H1 (cell line): ENCODE results near the gene LAMA3. TPM values are rescaled to one million over a fixed set of nuclear protein-coding genes. Genes with fewer than 3 reads are reported as not detected.

Experiments
- CTCF ChIA-PET: fragments of 300-600 bp; sonication (Branson Sonifier 250); formaldehyde crosslinking; loops from one replicate; lab custom pipeline; 2021; ENCODE audit not compliant: partially characterized antibody; lab: Charles Lee
- POLR2A ChIA-PET: fragments of 300-600 bp; sonication (Branson Sonifier 250); formaldehyde crosslinking; loops from one replicate; lab custom pipeline; 2021; ENCODE audit warnings: inconsistent platforms; ENCODE audit not compliant: partially characterized antibody; lab: Charles Lee
- DNase-seq, 2 experiments: peaks; one replicate each; pipeline versions ENCODE4 v3.0.0 to v3.0.0-alpha.2; 2010 to 2022; ENCODE audit warnings: low spot score in 2 of 2, low read depth in 1 of 2, mixed read lengths in 1 of 2
- FAIRE-seq: peaks from 2 replicates; lab custom pipeline; 2011; peaks lifted over from hg19 to GRCh38; lab: Jason Lieb, UNC
- H2AFZ ChIP-seq: 2 replicates; pipeline ENCODE4 v1.8.1; 2012; ENCODE audit warnings: low read length, inconsistent platforms
- H2AK5ac ChIP-seq: 2 replicates; pipeline ENCODE4 v1.6.1; 2013; ENCODE audit warnings: low read depth, low read length
- H2BK120ac ChIP-seq: replicated peaks from 2 replicates; pipeline ENCODE3; 2013; ENCODE audit warnings: low read depth, low read length, inconsistent platforms
- H2BK12ac ChIP-seq: 2 replicates; pipeline ENCODE4 v1.6.1; 2013; ENCODE audit warnings: low read depth, low read length
- H2BK15ac ChIP-seq: 2 replicates; pipeline ENCODE4 v1.6.1; 2013; ENCODE audit warnings: low read length
- H2BK20ac ChIP-seq: 2 replicates; pipeline ENCODE4 v1.6.1; 2013; ENCODE audit warnings: low read length
- H2BK5ac ChIP-seq: 2 replicates; pipeline ENCODE4 v1.6.1; 2013; ENCODE audit warnings: low read depth, low read length
- H3K14ac ChIP-seq: 2 replicates; pipeline ENCODE4 v1.6.1; 2013; ENCODE audit warnings: inconsistent platforms; ENCODE audit not compliant: insufficient read length
- H3K18ac ChIP-seq: 2 replicates; pipeline ENCODE4 v1.6.1; 2013; ENCODE audit warnings: low read length; ENCODE audit errors: extremely low read depth
- H3K23ac ChIP-seq: 2 replicates; pipeline ENCODE4 v1.6.1; 2013; ENCODE audit warnings: inconsistent platforms; ENCODE audit not compliant: insufficient read length
- H3K23me2 ChIP-seq: 2 replicates; pipeline ENCODE4 v1.6.1; 2013; ENCODE audit warnings: low read depth, low read length
- H3K27ac ChIP-seq: 2 replicates; pipeline ENCODE4 v1.6.1; 2011; ENCODE audit warnings: low read depth, low read length, inconsistent platforms
- H3K27me3 ChIP-seq, 4 experiments: replicated peaks in 1 of 4; 1 replicate in 1 of 4; 2 replicates in 3 of 4; pipeline versions ENCODE4 v1.6.1 to v1.8.1; 2011 to 2013; ENCODE audit warnings: low read length in 3 of 4, mild to moderate bottlenecking in 3 of 4, inconsistent platforms in 2 of 4, mixed read lengths in 2 of 4, moderate library complexity in 1 of 4; ENCODE audit not compliant: control insufficient read depth in 3 of 4, insufficient read depth in 3 of 4; ENCODE audit errors: extremely low read depth in 1 of 4
- H3K36me3 ChIP-seq, 4 experiments: 2 replicates each; pipeline versions ENCODE4 v1.6.1 to v1.8.1; 2011 to 2013; ENCODE audit warnings: mild to moderate bottlenecking in 4 of 4, low read length in 3 of 4, moderate library complexity in 2 of 4, control low read depth in 1 of 4, inconsistent platforms in 1 of 4; ENCODE audit not compliant: insufficient read depth in 4 of 4, control insufficient read depth in 2 of 4
- H3K4ac ChIP-seq: replicated peaks from 2 replicates; pipeline ENCODE3; 2013; ENCODE audit warnings: low read length, low read depth, mixed read lengths, inconsistent platforms; ENCODE audit not compliant: insufficient read length
- H3K4me1 ChIP-seq, 4 experiments: replicated peaks in 1 of 4; 1 replicate in 1 of 4; 2 replicates in 3 of 4; pipeline versions ENCODE4 v1.6.1 to v1.8.1; 2011 to 2013; ENCODE audit warnings: low read length in 3 of 4, inconsistent platforms in 2 of 4, mixed read lengths in 1 of 4; ENCODE audit not compliant: insufficient read depth in 4 of 4, control insufficient read depth in 3 of 4
- H3K4me2 ChIP-seq, 2 experiments: 2 replicates each; pipeline versions ENCODE4 v1.6.1 to v1.8.1; 2011 to 2013; ENCODE audit warnings: low read depth in 2 of 2, low read length in 2 of 2, control low read depth in 1 of 2, inconsistent platforms in 1 of 2, mild to moderate bottlenecking in 1 of 2; ENCODE audit not compliant: insufficient read depth in 1 of 2
- H3K4me3 ChIP-seq, 4 experiments: fragments of 200-600, 300-600 bp in 1 of 4; sonication (generic), shearing (Covaris generic), sonication (Bioruptor Twin) in 1 of 4; 2 replicates each; pipeline versions ENCODE4 v1.5.1 to v1.8.1; 2011 to 2016; ENCODE audit warnings: low read length in 4 of 4, low read depth in 3 of 4, control low read depth in 2 of 4, inconsistent platforms in 2 of 4, mild to moderate bottlenecking in 2 of 4, mixed read lengths in 1 of 4, moderate library complexity in 1 of 4; ENCODE audit not compliant: insufficient read depth in 2 of 4; ENCODE audit errors: extremely low read depth in 1 of 4
- H3K56ac ChIP-seq: replicated peaks from 2 replicates; pipeline ENCODE3; 2013; ENCODE audit warnings: low read depth, mild to moderate bottlenecking, mixed read lengths, low read length, inconsistent platforms; ENCODE audit not compliant: insufficient read length
- H3K79me1 ChIP-seq: 2 replicates; pipeline ENCODE4 v1.6.1; 2013; ENCODE audit warnings: low read depth, low read length, control low read depth
- H3K79me2 ChIP-seq, 2 experiments: 2 replicates each; pipeline versions ENCODE4 v1.6.1 to v1.8.1; 2012 to 2013; ENCODE audit warnings: low read length in 2 of 2, mild to moderate bottlenecking in 2 of 2, inconsistent platforms in 1 of 2; ENCODE audit not compliant: insufficient read depth in 2 of 2, control insufficient read depth in 1 of 2
- H3K9ac ChIP-seq, 4 experiments: replicated peaks in 1 of 4; 1 replicate in 1 of 4; 2 replicates in 3 of 4; pipeline versions ENCODE4 v1.6.1 to v1.8.1; 2011 to 2013; ENCODE audit warnings: low read depth in 3 of 4, low read length in 3 of 4, control low read depth in 2 of 4, mild to moderate bottlenecking in 2 of 4, moderate library complexity in 2 of 4, inconsistent platforms in 1 of 4; ENCODE audit errors: extremely low read depth in 1 of 4
- H3K9me3 ChIP-seq, 2 experiments: 2 replicates each; pipeline versions ENCODE4 v1.6.1 to v1.8.1; 2012 to 2013; ENCODE audit warnings: mild to moderate bottlenecking in 2 of 2, moderate library complexity in 2 of 2, control low read depth in 1 of 2, inconsistent platforms in 1 of 2, low read depth in 1 of 2, low read length in 1 of 2, mixed read lengths in 1 of 2; ENCODE audit not compliant: insufficient read depth in 2 of 2
- H4K20me1 ChIP-seq, 2 experiments: replicated peaks in 1 of 2; 2 replicates each; pipeline versions ENCODE3 to v1.8.1; 2011 to 2013; ENCODE audit warnings: inconsistent platforms in 2 of 2, low read length in 2 of 2, mild to moderate bottlenecking in 1 of 2; ENCODE audit not compliant: insufficient read depth in 2 of 2, control insufficient read depth in 1 of 2
- H4K5ac ChIP-seq: 2 replicates; pipeline ENCODE4 v1.6.1; 2013; ENCODE audit warnings: low read length, low read depth, mixed read lengths, inconsistent platforms; ENCODE audit not compliant: insufficient read length
- H4K8ac ChIP-seq: 2 replicates; pipeline ENCODE4 v1.8.0; 2013; ENCODE audit warnings: mild to moderate bottlenecking, moderate library complexity, low read length, inconsistent platforms; ENCODE audit not compliant: insufficient read depth; ENCODE audit errors: extremely low read depth
- H4K91ac ChIP-seq: replicated peaks from 2 replicates; pipeline ENCODE3; 2013; ENCODE audit warnings: low read length, mixed read lengths, inconsistent platforms; ENCODE audit not compliant: insufficient read length
- E2F6 ChIP-seq: IDR thresholded peaks from 2 replicates; pipeline ENCODE4 v1.6.1; 2012; ENCODE audit warnings: inconsistent platforms
- RAD21 ChIP-seq, 2 experiments: IDR thresholded peaks in 1 of 2; conservative IDR thresholded peaks in 1 of 2; 2 replicates each; pipeline ENCODE4 v1.6.1; 2011; ENCODE audit warnings: low read depth in 2 of 2, low read length in 2 of 2, improper control_type of control experiment in 1 of 2, inconsistent platforms in 1 of 2, mild to moderate bottlenecking in 1 of 2, moderate library complexity in 1 of 2
- TAF7 ChIP-seq: optimal IDR thresholded peaks from 2 replicates; pipeline ENCODE3; 2011; ENCODE audit warnings: low read depth, mild to moderate bottlenecking, inconsistent platforms, low read length, moderate library complexity, borderline replicate concordance
- WGBS, 2 experiments: shearing (Covaris generic) in 1 of 2; methylation state at CpG; one replicate each; pipeline versions ENCODE4 v1.1.6 to v1.1.7; 2013 to 2015; ENCODE audit warnings: low lambda C conversion rate in 2 of 2, mixed read lengths in 2 of 2, inconsistent platforms in 1 of 2, low coverage in 1 of 2, missing lambda C conversion rate in 1 of 2; ENCODE audit not compliant: insufficient replicate concordance in 2 of 2, insufficient coverage in 1 of 2, insufficient read length in 1 of 2; ENCODE audit errors: extremely low coverage in 1 of 2, missing lambda C conversion rate in 1 of 2; 5-methylcytosine and 5-hydroxymethylcytosine counted together
- polyA plus RNA-seq, 7 experiments: library from polyadenylated mRNA; depleted of rRNA in 3 of 7; stranded (reverse) in 5 of 7; unstranded in 2 of 7; fragments of >200 nt in 5 of 7; fragments of 200-250 nt in 2 of 7; gene quantifications; 1 replicate in 5 of 7; 2 replicates in 1 of 7; 4 replicates in 1 of 7; pipeline versions ENCODE4 v1.2.1 to v1.2.3, GENCODE V29; 2011 to 2013; ENCODE audit warnings: missing spikeins in 2 of 7, mixed read lengths in 2 of 7
- total RNA-seq: library from RNA; stranded (reverse); fragmentation: NEBNext Ultra II Directional; extraction: Animal tissue kit (Norgen Biotek cat#: 25700); gene quantifications from 2 replicates; pipeline ENCODE4 v1.2.1, GENCODE V29; 2021

The LAMA3 gene
- total and polyA plus RNA-seq, 2 of the 8 experiments (the other 6 are each of a cell fraction or from before 2014, with no cell fraction given): 0.76 to 5.0 TPM

DNA sequence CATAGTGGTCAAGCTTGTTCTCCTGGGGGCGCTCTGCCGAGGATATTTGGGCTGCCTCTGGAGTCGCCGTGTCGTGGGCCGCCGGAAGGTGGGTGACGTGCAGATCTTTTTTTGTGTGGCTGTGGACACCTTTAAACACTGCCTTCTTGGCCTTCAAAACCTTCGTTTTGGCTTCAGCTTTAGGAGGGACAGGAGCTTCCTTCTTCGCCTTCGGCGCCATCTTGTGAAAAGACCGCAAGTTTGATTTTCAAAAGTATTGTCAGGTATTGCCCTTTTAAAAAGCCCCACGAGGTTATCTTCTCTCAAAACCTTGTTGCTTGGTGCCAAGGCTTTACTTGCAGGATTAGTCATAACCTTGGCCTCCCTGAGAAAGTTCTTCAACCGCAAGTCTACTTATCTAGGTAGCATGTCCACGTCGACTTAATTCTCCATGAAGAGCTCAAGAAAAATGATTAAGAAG, 20.8 kb downstream of the LAMA3 start:
- no peaks in the 10 kb centered on the region for H3K79me2 ChIP-seq
- H3K9me3 ChIP-seq: peaks cover 0 to 3% of the 10 kb centered on the region in 2 experiments; a peak in 1 of 4 replicates
- no peaks in the 10 kb centered on the region for H3K27me3 ChIP-seq
- no peak overlapping the region for H2BK15ac ChIP-seq
- H2AFZ ChIP-seq: peak overlapping the region; percentile 51; the same call in 1 of the 2 replicates
- H3K14ac ChIP-seq: no peak overlapping the region
- DNase-seq (no peak), FAIRE-seq (no peak)
- H2AK5ac ChIP-seq: no peak overlapping the region
- no peak overlapping the region for H2BK120ac ChIP-seq
- H3K4me3 ChIP-seq: no peak overlapping the region
- no peak overlapping the region for H3K56ac ChIP-seq
- no peak for TF ChIP-seq TAF7
- peak in 1 of 2 experiments; percentile 8; a peak in 1 of 4 replicates for TF ChIP-seq RAD21 (IDR thresholded peaks at IDR 0.05 in 1 of 2, conservative IDR thresholded peaks at IDR 0.05 in 1 of 2; ENCODE audit: low read depth in 2 of 2, low read length in 2 of 2)
- TF ChIP-seq E2F6: peak; percentile 67; the same call in 1 of the 2 replicates
- H3K79me1 ChIP-seq: no peaks in the 10 kb centered on the region
- no peak overlapping the region for H3K27ac ChIP-seq
- no peaks in the 10 kb centered on the region for H3K36me3 ChIP-seq
- no peak overlapping the region for H3K9ac ChIP-seq
- no peaks in the 10 kb centered on the region for H4K20me1 ChIP-seq
- H3K4me1 ChIP-seq: no peaks in the 10 kb centered on the region
- H3K23ac ChIP-seq: no peak overlapping the region
- H4K5ac ChIP-seq: no peak overlapping the region
- no peak overlapping the region for H3K4me2 ChIP-seq
- WGBS, 2 experiments: 90% methylated on average over 17 of the region's 17 CpGs; no CpG with 5 or more reads in 1 of the 2 experiments
- H3K18ac ChIP-seq: no peak overlapping the region
- ChIA-PET POLR2A (interaction anchor here (0.8 kb wide), 1 partner anchor 91 kb away, joined by 3 read pairs; no protein-coding TSS in a partner anchor), CTCF (interaction anchor here (0.5 to 1.6 kb wide), 11 partner anchors 10 to 553 kb away, joined by 3 to 5 read pairs (median 3); no protein-coding TSS in a partner anchor)
- H4K8ac ChIP-seq: no peak overlapping the region
- no peak overlapping the region for H2BK12ac ChIP-seq
- no peak overlapping the region for H2BK20ac ChIP-seq
- H3K23me2 ChIP-seq: no peaks in the 10 kb centered on the region
- H2BK5ac ChIP-seq: no peak overlapping the region
- H4K91ac ChIP-seq: no peak overlapping the region
- H3K4ac ChIP-seq: no peak overlapping the region
